Activated naive CD4-positive, alpha-beta T cell treated with anti-CD3 and anti-CD28 coated beads, Interleukin-2, amount 10 ng/mL, durations not matched to agents 7 days and 5 days (primary cell): ENCODE data around the gene GRM8.

ENCODE experiments used
- CTCF ChIA-PET: fragments of 350-600 bp; sonication (Branson Sonifier 250); formaldehyde crosslinking; loops from one replicate; lab custom pipeline; 2021; ENCODE audit warnings: antibody characterized with exemption; lab: Charles Lee
- DNase-seq: peaks from one replicate; pipeline ENCODE4 v3.0.0-alpha.2; 2020
- H3K27ac Mint-ChIP-seq: one replicate; pipeline ENCODE4 v1.8.0; 2021; ENCODE audit warnings: mild to moderate bottlenecking, moderate library complexity, mixed read lengths
- H3K27me3 Mint-ChIP-seq: one replicate; pipeline ENCODE4 v1.8.0; 2021; ENCODE audit warnings: mild to moderate bottlenecking, mixed read lengths
- H3K36me3 Mint-ChIP-seq: one replicate; pipeline ENCODE4 v1.8.0; 2021; ENCODE audit warnings: mixed read lengths
- H3K4me1 Mint-ChIP-seq: one replicate; pipeline ENCODE4 v1.8.0; 2021; ENCODE audit warnings: mixed read lengths
- H3K4me3 Mint-ChIP-seq: one replicate; pipeline ENCODE4 v1.8.0; 2021; ENCODE audit warnings: mild to moderate bottlenecking, moderate library complexity, mixed read lengths
- H3K9me3 Mint-ChIP-seq: one replicate; pipeline ENCODE4 v1.8.0; 2021; ENCODE audit warnings: mixed read lengths

Gene GRM8

DNA sequence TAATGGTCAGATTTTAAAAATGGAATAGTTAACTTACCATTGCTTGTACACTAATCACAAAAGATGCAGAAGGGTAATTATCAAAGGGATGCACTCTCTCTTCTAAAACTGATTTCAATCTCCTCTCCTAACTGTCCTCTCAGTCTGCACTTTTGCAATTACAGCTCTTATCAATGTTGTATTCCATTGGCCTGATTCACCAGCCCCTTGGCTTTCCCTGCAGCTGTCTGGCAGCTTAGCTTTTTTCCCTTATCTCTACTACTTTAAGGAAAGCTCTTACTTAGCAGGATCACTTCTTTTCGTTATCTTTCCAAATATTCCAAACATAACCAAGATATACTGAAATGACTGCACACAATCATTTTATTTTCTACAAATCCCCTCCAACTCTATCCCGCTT, 448.8 kb downstream of the GRM8 start:
- H3K27ac Mint-ChIP-seq, result no peak overlapping the region
- H3K4me1 Mint-ChIP-seq, result no peaks in the 10 kb centered on the region

DNA sequence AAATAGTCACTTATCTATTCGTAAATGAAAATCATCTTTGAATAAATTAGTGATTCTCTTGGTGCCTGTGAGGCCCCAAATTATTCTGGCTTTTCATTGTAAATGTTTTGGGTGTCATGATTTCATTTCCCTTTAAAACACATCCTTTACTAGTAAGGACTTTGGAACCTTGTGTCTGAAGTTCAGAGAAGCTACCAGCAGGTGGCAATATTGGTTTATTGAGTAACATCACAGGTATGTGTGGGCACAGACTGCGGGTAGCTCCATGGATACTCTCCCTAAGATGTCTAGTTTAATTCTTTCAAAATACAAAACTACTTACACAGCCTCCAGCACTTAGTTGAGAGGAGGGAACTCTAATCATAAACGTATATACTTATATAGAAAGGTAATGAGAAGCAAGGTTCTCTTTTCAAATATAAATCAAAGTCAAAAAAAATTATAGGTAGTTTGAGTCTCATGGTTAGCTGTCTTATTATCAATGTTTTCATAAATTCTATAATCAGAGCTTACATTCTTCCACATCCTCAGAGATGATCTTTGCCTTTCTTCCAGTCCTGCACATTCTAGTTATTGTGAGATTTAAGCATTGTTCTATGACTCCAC, 449.6 kb downstream of the GRM8 start:
- H3K27ac Mint-ChIP-seq, result no peak overlapping the region
- no peak overlapping the region for H3K4me3 Mint-ChIP-seq
- peaks cover 2% of the 10 kb centered on the region for H3K9me3 Mint-ChIP-seq
- no peaks in the 10 kb centered on the region for H3K36me3 Mint-ChIP-seq
- H3K4me1 Mint-ChIP-seq, result no peaks in the 10 kb centered on the region
- peak; percentile 55 for DNase-seq
- CTCF ChIA-PET, result interaction anchor here (0.6 to 1.4 kb wide), 6 partner anchors 20 to 451 kb away, joined by 3 to 4 read pairs (median 3); no protein-coding TSS in a partner anchor
- H3K27me3 Mint-ChIP-seq, result no peaks in the 10 kb centered on the region

More for the DNA sequence above, 448.8 kb downstream of the GRM8 start:
- H3K4me3 Mint-ChIP-seq, result no peak overlapping the region
- DNase-seq, result no peak
- peaks cover 2% of the 10 kb centered on the region for H3K9me3 Mint-ChIP-seq
- no peaks in the 10 kb centered on the region for H3K27me3 Mint-ChIP-seq
- H3K36me3 Mint-ChIP-seq, result no peaks in the 10 kb centered on the region
- CTCF ChIA-PET, result interaction anchor here (1.4 kb wide), 1 partner anchor 216 kb away, joined by 3 read pairs; no protein-coding TSS in a partner anchor

DNA sequence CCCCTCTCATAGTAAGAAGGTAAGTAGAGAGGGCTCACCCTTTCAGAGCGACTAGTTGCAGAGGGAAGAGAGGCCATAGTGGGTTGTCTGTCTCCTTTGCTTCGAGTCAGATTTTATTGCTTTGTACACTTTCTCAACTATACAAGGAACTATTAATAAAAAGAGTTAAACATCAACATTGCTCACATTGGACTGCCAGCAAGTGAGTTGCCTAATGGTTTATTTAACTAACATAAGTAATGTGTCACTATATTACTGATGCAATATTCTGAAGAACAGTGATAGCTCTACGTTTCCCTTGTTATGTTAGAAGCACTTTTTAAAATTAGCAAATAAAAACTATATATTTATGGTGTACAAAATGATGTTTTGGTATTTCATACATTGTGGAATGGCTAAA, 451.0 kb downstream of the GRM8 start:
- Mint-ChIP-seq H3K4me3 (no peak overlapping the region), H3K9me3 (no peaks in the 10 kb centered on the region), H3K4me1 (no peaks in the 10 kb centered on the region), H3K27ac (no peak overlapping the region), H3K36me3 (no peaks in the 10 kb centered on the region), H3K27me3 (no peaks in the 10 kb centered on the region)
- no peak for DNase-seq
- CTCF ChIA-PET, result interaction anchor here (1.6 kb wide), 1 partner anchor 18 kb away, joined by 3 read pairs; no protein-coding TSS in a partner anchor

DNA sequence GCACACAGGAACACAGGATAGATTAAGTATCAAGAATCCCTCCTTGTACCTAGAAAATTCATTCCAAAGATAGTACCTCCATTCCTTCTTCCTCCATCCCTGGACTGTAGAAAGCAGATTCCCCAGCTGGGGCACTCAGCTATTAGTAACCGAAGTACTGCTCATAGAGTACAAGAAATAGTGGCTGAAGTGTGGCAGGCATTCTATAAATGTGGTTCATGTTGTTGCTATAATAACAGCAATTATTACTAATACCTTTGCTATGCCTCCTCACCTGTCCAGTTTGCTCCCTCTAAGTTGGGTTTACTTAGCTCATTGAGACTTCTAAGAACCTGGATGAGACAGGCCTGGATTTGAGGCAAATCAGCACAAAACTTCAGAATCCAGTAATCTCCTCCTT, 453.2 kb downstream of the GRM8 start:
- Mint-ChIP-seq H3K4me3 (no peak overlapping the region), H3K27ac (no peak overlapping the region), H3K9me3 (no peaks in the 10 kb centered on the region), H3K27me3 (no peaks in the 10 kb centered on the region), H3K4me1 (no peaks in the 10 kb centered on the region), H3K36me3 (no peaks in the 10 kb centered on the region)
- CTCF ChIA-PET, result no interaction called here
- no peak for DNase-seq

DNA sequence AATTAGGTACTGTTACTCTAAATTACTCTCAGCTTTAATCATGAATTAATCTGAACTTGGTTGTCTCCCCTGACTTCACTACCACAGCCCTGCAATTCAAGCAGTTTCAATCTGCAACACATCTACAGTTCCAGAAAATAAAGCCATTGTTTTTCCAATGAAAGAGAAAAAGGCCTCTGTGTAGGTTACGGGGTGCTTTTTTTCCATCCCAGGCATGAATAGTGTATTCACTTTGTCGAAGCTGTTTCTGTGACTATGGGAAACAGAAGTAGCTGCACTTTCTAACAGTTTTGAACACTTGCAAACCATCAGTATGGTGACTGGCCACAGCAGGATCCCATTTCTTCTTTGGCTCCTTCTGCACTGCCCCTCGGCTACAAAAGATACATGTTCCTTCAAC, 460.2 kb downstream of the GRM8 start:
- Mint-ChIP-seq H3K36me3 (no peaks in the 10 kb centered on the region), H3K27me3 (no peaks in the 10 kb centered on the region), H3K27ac (no peak overlapping the region), H3K4me1 (no peaks in the 10 kb centered on the region), H3K9me3 (no peaks in the 10 kb centered on the region), H3K4me3 (no peak overlapping the region)
- CTCF ChIA-PET, result no interaction called here
- no peak for DNase-seq

GRCh38 chr7:126791306-126791705, 461.4 kb downstream of the GRM8 start:
- no peaks in the 10 kb centered on the region for H3K4me1 Mint-ChIP-seq
- no peak overlapping the region for H3K4me3 Mint-ChIP-seq
- no peaks in the 10 kb centered on the region for H3K27me3 Mint-ChIP-seq
- H3K9me3 Mint-ChIP-seq, result no peaks in the 10 kb centered on the region
- no peak for DNase-seq
- CTCF ChIA-PET, result no interaction called here
- no peaks in the 10 kb centered on the region for H3K36me3 Mint-ChIP-seq
- no peak overlapping the region for H3K27ac Mint-ChIP-seq

GRCh38 chr7:126790763-126791162, 462.0 kb downstream of the GRM8 start:
- no peaks in the 10 kb centered on the region for H3K36me3 Mint-ChIP-seq
- no peak overlapping the region for H3K27ac Mint-ChIP-seq
- no peak overlapping the region for H3K4me3 Mint-ChIP-seq
- CTCF ChIA-PET, result no interaction called here
- H3K4me1 Mint-ChIP-seq, result no peaks in the 10 kb centered on the region
- no peaks in the 10 kb centered on the region for H3K9me3 Mint-ChIP-seq
- DNase-seq, result no peak
- no peaks in the 10 kb centered on the region for H3K27me3 Mint-ChIP-seq

GRCh38 chr7:126783613-126784012, 469.1 kb downstream of the GRM8 start:
- H3K4me3 Mint-ChIP-seq, result no peak overlapping the region
- H3K4me1 Mint-ChIP-seq, result no peaks in the 10 kb centered on the region
- H3K36me3 Mint-ChIP-seq, result no peaks in the 10 kb centered on the region
- no peak for DNase-seq
- no peaks in the 10 kb centered on the region for H3K27me3 Mint-ChIP-seq
- CTCF ChIA-PET, result interaction anchor here (1.1 kb wide), 1 partner anchor 19 kb away, joined by 3 read pairs; no protein-coding TSS in a partner anchor
- no peaks in the 10 kb centered on the region for H3K9me3 Mint-ChIP-seq
- H3K27ac Mint-ChIP-seq, result no peak overlapping the region

DNA sequence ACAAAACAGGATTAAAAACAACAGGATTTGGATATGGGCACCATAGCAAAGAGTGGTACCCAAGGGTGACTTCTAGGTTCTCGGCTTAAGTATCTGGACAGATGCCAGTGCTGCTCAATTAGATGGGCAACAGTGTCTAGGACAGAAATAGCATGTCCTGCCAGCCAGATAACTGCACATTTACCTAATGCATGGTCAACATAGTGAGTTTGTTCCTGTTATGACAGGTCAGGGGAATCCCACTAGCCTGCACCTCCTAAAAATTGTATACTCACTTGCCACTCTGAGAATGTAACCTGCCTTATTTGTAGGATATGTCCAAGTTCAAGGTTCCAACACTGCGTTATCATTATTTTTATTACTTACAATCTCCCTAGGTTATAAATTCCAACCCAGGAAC, 471.7 kb downstream of the GRM8 start:
- H3K9me3 Mint-ChIP-seq, result no peaks in the 10 kb centered on the region
- no peak overlapping the region for H3K27ac Mint-ChIP-seq
- no peak for DNase-seq
- no peaks in the 10 kb centered on the region for H3K36me3 Mint-ChIP-seq
- CTCF ChIA-PET, result no interaction called here
- no peak overlapping the region for H3K4me3 Mint-ChIP-seq
- no peaks in the 10 kb centered on the region for H3K27me3 Mint-ChIP-seq
- H3K4me1 Mint-ChIP-seq, result no peaks in the 10 kb centered on the region

DNA sequence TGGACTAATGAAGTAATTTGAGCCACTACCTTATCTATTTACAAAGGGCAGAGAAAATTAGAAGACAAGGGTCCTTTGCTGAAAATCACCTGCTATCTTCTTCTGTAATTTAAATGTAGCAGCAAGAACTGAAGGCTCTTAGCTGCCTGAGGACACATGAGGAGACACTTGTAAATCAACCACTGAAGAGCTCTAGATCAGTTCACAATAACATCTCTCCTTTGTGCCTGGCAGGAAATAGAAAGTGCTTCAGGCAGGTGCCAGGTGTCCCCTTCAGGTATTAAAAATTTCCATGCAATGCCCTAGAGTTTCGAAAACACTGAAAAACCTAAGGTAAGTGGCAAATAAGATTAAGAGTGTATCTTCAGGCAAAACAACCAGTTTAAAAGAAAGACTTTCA, 474.6 kb downstream of the GRM8 start:
- no peaks in the 10 kb centered on the region for H3K36me3 Mint-ChIP-seq
- DNase-seq, result no peak
- no peak overlapping the region for H3K27ac Mint-ChIP-seq
- no peaks in the 10 kb centered on the region for H3K4me1 Mint-ChIP-seq
- CTCF ChIA-PET, result no interaction called here
- no peaks in the 10 kb centered on the region for H3K27me3 Mint-ChIP-seq
- H3K4me3 Mint-ChIP-seq, result no peak overlapping the region
- no peaks in the 10 kb centered on the region for H3K9me3 Mint-ChIP-seq

- Mint-ChIP-seq H3K4me1 (no peaks in the 10 kb centered on the region), H3K4me3 (no peak overlapping the region), H3K27ac (no peak overlapping the region), H3K27me3 (no peaks in the 10 kb centered on the region), H3K9me3 (no peaks in the 10 kb centered on the region), H3K36me3 (no peaks in the 10 kb centered on the region)
- DNase-seq, result no peak
- CTCF ChIA-PET, result no interaction called here
Observed at GRCh38 chr7:126776498-126776897, 476.2 kb downstream of the GRM8 start.

DNA sequence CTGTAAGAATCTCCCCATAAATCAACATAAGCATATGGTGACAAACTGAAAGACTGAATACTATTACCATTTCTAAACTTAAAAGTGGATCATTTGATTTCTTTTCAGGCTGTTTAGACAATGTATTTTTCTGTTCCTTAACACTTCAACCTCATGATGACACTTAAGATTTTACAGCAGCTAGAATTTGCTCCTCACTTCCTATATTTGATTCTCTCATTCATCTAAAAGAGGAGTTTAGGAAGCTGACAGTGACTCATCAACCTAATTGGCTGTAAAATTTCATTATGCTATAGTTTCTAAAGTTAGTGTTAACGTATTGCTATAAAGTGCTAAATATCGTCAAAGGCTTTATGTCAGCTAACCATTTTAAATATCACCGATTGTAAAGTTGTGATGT, 478.7 kb downstream of the GRM8 start:
- CTCF ChIA-PET, result no interaction called here
- H3K4me3 Mint-ChIP-seq, result no peak overlapping the region
- no peaks in the 10 kb centered on the region for H3K36me3 Mint-ChIP-seq
- DNase-seq, result no peak
- no peak overlapping the region for H3K27ac Mint-ChIP-seq
- H3K9me3 Mint-ChIP-seq, result no peaks in the 10 kb centered on the region
- H3K27me3 Mint-ChIP-seq, result no peaks in the 10 kb centered on the region
- no peaks in the 10 kb centered on the region for H3K4me1 Mint-ChIP-seq

DNA sequence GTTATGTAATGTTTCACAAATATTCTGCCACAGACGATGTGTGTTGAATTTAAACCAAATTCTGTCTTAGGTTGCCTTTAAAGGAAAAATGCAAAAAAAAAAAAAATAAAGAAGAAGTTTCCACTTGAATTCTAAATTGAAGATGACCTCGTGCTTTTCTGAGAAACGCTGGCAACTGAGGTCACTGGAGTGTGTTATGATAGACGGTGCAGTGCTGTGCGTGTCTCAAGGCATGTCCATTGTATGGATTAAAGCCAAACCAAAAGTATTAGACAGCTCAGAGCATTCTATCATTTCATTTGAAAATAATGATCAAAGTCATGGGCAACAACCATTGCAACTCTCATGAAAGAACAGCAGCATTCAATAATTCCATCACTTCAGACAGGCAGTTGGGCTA, 483.9 kb downstream of the GRM8 start:
- H3K4me3 Mint-ChIP-seq, result no peak overlapping the region
- no peaks in the 10 kb centered on the region for H3K9me3 Mint-ChIP-seq
- no peaks in the 10 kb centered on the region for H3K4me1 Mint-ChIP-seq
- no peaks in the 10 kb centered on the region for H3K36me3 Mint-ChIP-seq
- no peak for DNase-seq
- no peaks in the 10 kb centered on the region for H3K27me3 Mint-ChIP-seq
- H3K27ac Mint-ChIP-seq, result no peak overlapping the region
- CTCF ChIA-PET, result no interaction called here

- Mint-ChIP-seq H3K4me1 (no peaks in the 10 kb centered on the region), H3K27ac (no peak overlapping the region), H3K36me3 (no peaks in the 10 kb centered on the region), H3K9me3 (no peaks in the 10 kb centered on the region), H3K4me3 (no peak overlapping the region), H3K27me3 (no peaks in the 10 kb centered on the region)
- DNase-seq, result no peak
- CTCF ChIA-PET, result no interaction called here
Observed at GRCh38 chr7:126760914-126761577, 491.7 kb downstream of the GRM8 start.

- Mint-ChIP-seq H3K4me3 (no peak overlapping the region), H3K4me1 (no peaks in the 10 kb centered on the region), H3K27ac (no peak overlapping the region), H3K27me3 (no peaks in the 10 kb centered on the region), H3K36me3 (no peaks in the 10 kb centered on the region), H3K9me3 (no peaks in the 10 kb centered on the region)
- no peak for DNase-seq
- CTCF ChIA-PET, result no interaction called here
Observed at GRCh38 chr7:126755381-126755780, 497.4 kb downstream of the GRM8 start.
